ENCODE results near the gene THAP4. TPM values are rescaled to one million over a fixed set of nuclear protein-coding genes. Genes with fewer than 3 reads are reported as not detected.

THAP4 gene
- total RNA-seq, 1 donor = 43.4 TPM

DNA sequence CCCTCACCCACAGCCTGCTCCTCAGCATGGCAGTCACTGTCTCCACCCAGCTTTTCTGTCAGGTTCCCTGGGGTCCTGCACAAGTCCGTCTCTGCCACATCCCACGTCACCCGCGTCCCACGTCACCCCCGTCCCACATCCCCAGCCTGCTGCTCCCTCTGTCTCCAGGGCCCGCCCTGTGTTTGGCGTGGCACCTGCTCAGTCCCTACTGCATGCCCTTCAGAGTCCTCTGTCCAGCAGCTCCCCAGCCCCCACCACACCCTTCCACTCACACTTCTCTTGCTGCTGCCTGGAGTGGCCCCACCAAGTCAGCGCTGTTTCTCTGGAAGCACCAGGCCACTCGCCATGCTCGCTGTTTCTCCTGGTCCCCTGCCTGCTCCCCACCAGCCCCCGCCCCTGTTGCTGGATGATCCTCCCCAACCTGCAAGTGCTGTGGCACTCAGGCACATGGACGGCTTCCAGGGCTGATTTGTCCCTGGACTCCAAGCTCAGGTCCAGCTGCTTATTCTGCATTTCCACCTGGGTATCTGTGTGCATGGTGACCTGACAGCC, 19.3 kb upstream of the THAP4 start:
- Histone ChIP-seq H3K4me2 (ENCODE audit: insufficient read depth, low read length) (no peak overlapping the region), H2AFZ (ENCODE audit: low read length) (no peak overlapping the region), H3K27ac (ENCODE audit: low read depth, low read length) (no peak overlapping the region), H3K79me2 (ENCODE audit: insufficient read depth, low read length) (peaks cover 21% of the 10 kb centered on the region), H4K20me1 (ENCODE audit: insufficient read depth, low read length) (peaks cover 17% of the 10 kb centered on the region), H3K4me1 (ENCODE audit: insufficient read depth, low read length) (no peaks in the 10 kb centered on the region), H3K4me3 (ENCODE audit: insufficient read depth, low read length) (no peak overlapping the region), H3K27me3 (ENCODE audit: insufficient read depth, low read length) (no peaks in the 10 kb centered on the region), H3K36me3 (ENCODE audit: insufficient read depth, low read length) (peaks cover 67% of the 10 kb centered on the region), H3K9me3 (ENCODE audit: low read depth, low read length) (no peaks in the 10 kb centered on the region)
- TF ChIP-seq, protein P1, sequence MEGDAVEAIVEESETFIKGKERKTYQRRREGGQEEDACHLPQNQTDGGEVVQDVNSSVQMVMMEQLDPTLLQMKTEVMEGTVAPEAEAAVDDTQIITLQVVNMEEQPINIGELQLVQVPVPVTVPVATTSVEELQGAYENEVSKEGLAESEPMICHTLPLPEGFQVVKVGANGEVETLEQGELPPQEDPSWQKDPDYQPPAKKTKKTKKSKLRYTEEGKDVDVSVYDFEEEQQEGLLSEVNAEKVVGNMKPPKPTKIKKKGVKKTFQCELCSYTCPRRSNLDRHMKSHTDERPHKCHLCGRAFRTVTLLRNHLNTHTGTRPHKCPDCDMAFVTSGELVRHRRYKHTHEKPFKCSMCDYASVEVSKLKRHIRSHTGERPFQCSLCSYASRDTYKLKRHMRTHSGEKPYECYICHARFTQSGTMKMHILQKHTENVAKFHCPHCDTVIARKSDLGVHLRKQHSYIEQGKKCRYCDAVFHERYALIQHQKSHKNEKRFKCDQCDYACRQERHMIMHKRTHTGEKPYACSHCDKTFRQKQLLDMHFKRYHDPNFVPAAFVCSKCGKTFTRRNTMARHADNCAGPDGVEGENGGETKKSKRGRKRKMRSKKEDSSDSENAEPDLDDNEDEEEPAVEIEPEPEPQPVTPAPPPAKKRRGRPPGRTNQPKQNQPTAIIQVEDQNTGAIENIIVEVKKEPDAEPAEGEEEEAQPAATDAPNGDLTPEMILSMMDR (IDR thresholded peaks at IDR 0.05; ENCODE audit: extremely low read depth, low read depth, low read length) = no peak
- DNase-seq (ENCODE audit: insufficient read length, low spot score, missing footprints) = no peak

DNA sequence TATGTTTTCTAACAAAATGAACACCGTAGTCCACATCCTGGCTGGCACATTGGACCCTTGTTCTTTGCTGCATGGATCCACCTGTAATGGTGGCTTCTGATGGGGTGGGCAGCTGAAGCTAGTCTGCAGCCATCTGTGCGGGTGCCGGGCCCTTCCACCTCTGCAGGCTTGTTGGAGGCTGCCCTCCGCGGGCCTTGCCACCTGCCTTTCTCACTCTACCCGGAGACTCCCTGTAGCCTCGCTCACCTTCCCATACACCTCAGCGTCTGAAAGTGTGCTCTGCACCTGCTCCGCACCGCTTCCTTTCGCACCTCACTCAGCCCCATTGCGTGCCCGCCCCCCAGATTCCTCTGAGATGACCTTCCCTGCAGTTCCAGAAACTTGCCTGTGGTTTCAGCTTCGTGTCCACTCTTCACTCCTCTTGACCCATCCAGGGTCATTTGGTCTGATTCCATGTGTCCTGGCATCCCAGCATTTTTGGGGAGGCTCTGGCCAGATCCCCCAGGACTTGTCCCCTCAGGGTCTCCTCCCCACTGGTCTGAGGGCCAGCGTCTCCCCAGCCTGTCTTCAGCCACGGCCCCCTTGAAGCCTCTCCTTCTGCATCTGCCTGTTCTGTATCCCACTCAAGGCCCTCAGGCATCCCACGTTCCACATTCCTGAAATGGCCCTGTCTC, 18.7 kb upstream of the THAP4 start:
- Histone ChIP-seq H3K36me3 (ENCODE audit: insufficient read depth, low read length) (peaks cover 66% of the 10 kb centered on the region), H3K27ac (ENCODE audit: low read depth, low read length) (no peak overlapping the region), H3K27me3 (ENCODE audit: insufficient read depth, low read length) (no peaks in the 10 kb centered on the region)

DNA sequence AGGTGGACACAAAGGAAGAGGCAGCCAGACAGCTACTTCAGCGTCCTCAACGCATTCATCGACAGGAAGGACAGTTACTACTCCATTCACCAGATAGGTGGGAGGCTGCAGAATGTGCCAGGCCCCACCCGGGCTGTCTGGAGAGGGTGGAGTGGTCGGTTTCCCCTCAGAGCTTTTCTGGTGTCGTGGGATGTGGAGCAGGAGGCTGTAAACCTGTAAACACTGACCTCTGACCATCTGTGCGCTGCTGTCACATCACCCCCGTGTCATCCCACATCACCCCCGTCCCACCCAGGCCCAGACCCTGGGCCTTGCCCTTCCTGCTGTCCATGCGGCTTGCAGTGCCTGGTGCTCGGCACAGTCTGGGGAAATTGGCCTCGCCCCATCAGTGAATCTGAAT, 17.6 kb upstream of the THAP4 start:
- H3K4me2 ChIP-seq (ENCODE audit: insufficient read depth, low read length) = no peak overlapping the region
- DNase-seq (ENCODE audit: insufficient read length, low spot score, missing footprints) = peak; percentile 35
- H3K9me3 ChIP-seq (ENCODE audit: low read depth, low read length) = no peaks in the 10 kb centered on the region
- peaks cover 26% of the 10 kb centered on the region for H4K20me1 ChIP-seq (ENCODE audit: insufficient read depth, low read length)
- no peak overlapping the region for H3K27ac ChIP-seq (ENCODE audit: low read depth, low read length)
- no peak overlapping the region for H2AFZ ChIP-seq (ENCODE audit: low read length)
- no peaks in the 10 kb centered on the region for H3K27me3 ChIP-seq (ENCODE audit: insufficient read depth, low read length)
- H3K79me2 ChIP-seq (ENCODE audit: insufficient read depth, low read length) = peaks cover 36% of the 10 kb centered on the region
- H3K4me1 ChIP-seq (ENCODE audit: insufficient read depth, low read length) = no peaks in the 10 kb centered on the region
- H3K4me3 ChIP-seq (ENCODE audit: insufficient read depth, low read length) = no peak overlapping the region
- H3K36me3 ChIP-seq (ENCODE audit: insufficient read depth, low read length) = peaks cover 57% of the 10 kb centered on the region
- TF ChIP-seq, protein P1 (IDR thresholded peaks at IDR 0.05; ENCODE audit: extremely low read depth, low read depth, low read length) = no peak

More for the DNA sequence above, 18.7 kb upstream of the THAP4 start:
- Histone ChIP-seq H3K4me1 (ENCODE audit: insufficient read depth, low read length) (no peaks in the 10 kb centered on the region), H3K4me3 (ENCODE audit: insufficient read depth, low read length) (no peak overlapping the region), H3K9me3 (ENCODE audit: low read depth, low read length) (no peaks in the 10 kb centered on the region), H3K79me2 (ENCODE audit: insufficient read depth, low read length) (peaks cover 27% of the 10 kb centered on the region), H4K20me1 (ENCODE audit: insufficient read depth, low read length) (peaks cover 18% of the 10 kb centered on the region), H2AFZ (ENCODE audit: low read length) (no peak overlapping the region), H3K4me2 (ENCODE audit: insufficient read depth, low read length) (no peak overlapping the region)
- peak; percentile 75 for DNase-seq (ENCODE audit: insufficient read length, low spot score, missing footprints)
- TF ChIP-seq, protein P1 (IDR thresholded peaks at IDR 0.05; ENCODE audit: extremely low read depth, low read depth, low read length) = no peak

DNA sequence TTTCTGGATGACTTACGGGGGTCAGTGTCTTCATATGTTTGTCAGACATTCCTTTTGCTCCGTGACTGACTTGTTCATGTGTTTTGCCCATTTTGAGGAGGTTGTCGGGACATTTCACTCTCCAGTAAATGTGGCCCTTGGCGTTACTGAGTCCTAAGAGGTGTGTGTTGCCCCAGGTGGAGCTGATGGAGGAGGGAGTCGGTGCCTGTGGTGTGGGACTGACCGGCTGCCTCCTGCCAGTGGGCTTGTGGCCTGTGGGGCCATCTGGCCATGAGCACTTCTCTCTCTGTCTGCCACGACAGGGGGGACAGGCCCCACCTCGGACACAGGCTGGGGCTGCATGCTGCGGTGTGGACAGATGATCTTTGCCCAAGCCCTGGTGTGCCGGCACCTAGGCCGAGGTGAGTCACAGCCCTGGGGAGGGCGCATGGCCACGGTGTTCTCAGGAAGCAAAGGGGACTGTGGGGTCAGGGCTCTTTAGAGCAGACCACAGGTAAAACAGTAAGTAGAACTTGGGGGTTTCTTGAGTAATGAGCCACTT, 16.3 kb upstream of the THAP4 start:
- DNase-seq (ENCODE audit: insufficient read length, low spot score, missing footprints) = no peak
- H3K36me3 ChIP-seq (ENCODE audit: insufficient read depth, low read length) = peaks cover 45% of the 10 kb centered on the region
- no peak overlapping the region for H3K4me2 ChIP-seq (ENCODE audit: insufficient read depth, low read length)
- H3K27me3 ChIP-seq (ENCODE audit: insufficient read depth, low read length) = no peaks in the 10 kb centered on the region
- H3K79me2 ChIP-seq (ENCODE audit: insufficient read depth, low read length) = peaks cover 49% of the 10 kb centered on the region
- no peaks in the 10 kb centered on the region for H3K9me3 ChIP-seq (ENCODE audit: low read depth, low read length)
- TF ChIP-seq, protein P1 (IDR thresholded peaks at IDR 0.05; ENCODE audit: extremely low read depth, low read depth, low read length) = no peak
- no peak overlapping the region for H3K27ac ChIP-seq (ENCODE audit: low read depth, low read length)
- no peak overlapping the region for H2AFZ ChIP-seq (ENCODE audit: low read length)
- H4K20me1 ChIP-seq (ENCODE audit: insufficient read depth, low read length) = peaks cover 37% of the 10 kb centered on the region
- no peaks in the 10 kb centered on the region for H3K4me1 ChIP-seq (ENCODE audit: insufficient read depth, low read length)
- H3K4me3 ChIP-seq (ENCODE audit: insufficient read depth, low read length) = no peak overlapping the region

Measured in osteoblast (primary cell).